NOMO-1 treated with DMSO at 0.1 percent for 48 hours (cell line): ENCODE data around the gene AHDC1.

ENCODE experiments used
- DNase-seq: peaks from one replicate; lab custom pipeline; 2025; ENCODE audit not compliant: unreplicated experiment; lab: John Stamatoyannopoulos, UW

AHDC1 gene

DNA sequence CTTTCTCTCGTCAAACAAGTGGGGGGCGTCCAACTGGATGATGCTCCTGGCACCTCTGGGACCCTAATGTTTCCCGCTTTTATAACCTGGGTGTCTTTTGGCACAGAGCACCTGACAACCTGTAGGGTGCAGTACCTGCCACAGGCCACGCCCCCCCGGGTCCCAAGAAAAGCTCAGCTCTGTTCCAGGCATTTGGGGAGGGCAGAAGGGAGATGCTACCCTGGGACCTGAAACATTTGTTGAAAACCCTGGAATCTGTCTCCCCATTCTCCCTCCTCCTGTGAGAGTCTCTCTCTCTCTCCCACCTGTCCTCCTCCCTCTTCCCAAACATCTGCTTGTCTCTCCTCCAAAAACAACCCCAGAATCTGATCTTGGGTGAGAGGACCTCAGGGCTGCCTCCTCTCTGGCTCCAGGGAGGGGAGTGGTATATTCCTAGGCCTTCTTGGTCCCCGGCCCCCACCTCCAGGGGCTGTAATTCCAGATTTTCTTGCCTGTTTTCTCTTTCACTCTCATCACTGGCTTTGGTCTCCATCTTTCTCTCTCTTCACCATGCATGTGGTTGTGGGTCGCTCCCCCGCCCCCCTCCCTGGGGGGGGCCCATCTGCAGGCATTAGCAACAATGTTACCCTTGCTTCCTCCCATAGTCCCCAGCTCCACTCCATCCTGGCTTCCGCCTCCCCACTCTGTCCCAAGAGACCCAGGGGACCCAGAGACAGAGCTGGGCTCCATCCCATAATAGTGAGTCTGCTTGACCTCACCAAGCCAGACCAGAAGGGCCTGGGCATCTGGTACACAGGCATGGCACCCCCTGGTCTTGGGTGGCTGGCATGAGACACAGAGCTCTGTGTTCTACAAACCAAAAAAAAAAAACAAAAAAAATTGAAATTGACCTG lies 4.1 kb downstream of the AHDC1 start:
- DNase-seq, result no peak

DNA sequence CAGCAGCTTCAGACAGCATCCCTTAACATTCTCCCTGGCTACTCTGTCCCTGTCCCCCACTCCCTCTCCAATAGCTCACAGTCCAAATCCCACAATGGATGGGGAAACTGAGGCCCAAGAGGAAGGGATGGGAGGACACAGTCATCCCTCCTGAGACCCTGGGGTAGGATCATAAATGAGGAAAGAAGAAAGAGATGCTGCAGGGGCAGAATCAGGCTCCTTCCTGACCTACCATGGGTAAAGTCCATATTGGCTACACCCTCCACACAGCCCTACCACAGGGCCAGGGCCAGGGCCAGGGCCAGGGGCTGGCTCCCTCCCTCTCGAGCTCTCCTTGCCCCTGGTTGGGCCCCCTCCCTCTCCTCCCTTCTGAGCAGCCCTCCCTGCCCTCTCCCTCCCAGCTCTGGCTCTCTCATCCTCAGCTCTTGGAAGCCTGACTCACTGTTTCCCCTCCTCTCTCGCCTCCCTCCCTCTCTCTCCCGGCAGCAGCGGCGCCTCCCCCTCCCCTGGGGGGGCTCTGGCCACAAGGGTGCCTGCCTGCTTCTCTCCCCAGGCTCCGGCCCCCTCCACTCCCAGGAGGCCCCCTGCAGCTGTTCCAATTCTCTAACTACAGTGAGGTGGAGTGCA lies 4.9 kb downstream of the AHDC1 start:
- no peak for DNase-seq

DNA sequence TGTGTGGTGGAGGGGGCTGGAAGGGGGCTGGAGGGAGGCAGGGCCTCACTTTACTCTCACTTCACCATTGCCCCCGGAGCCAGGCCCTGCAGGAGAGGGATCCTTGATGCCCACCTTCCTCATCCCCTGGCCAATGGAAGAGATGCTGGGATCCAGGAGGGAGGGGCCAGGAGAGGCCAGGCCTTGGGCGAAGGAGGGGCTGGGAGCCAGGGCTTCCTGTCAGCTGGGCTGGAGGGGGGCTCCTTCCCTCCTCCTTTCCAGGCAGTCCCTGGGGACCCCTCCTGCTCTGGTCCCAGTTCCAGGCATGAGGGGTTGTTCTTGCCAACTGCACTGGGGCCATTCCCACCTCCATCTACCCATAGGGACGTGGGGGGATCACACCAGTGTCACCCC lies 5.7 kb downstream of the AHDC1 start:
- no peak for DNase-seq

DNA sequence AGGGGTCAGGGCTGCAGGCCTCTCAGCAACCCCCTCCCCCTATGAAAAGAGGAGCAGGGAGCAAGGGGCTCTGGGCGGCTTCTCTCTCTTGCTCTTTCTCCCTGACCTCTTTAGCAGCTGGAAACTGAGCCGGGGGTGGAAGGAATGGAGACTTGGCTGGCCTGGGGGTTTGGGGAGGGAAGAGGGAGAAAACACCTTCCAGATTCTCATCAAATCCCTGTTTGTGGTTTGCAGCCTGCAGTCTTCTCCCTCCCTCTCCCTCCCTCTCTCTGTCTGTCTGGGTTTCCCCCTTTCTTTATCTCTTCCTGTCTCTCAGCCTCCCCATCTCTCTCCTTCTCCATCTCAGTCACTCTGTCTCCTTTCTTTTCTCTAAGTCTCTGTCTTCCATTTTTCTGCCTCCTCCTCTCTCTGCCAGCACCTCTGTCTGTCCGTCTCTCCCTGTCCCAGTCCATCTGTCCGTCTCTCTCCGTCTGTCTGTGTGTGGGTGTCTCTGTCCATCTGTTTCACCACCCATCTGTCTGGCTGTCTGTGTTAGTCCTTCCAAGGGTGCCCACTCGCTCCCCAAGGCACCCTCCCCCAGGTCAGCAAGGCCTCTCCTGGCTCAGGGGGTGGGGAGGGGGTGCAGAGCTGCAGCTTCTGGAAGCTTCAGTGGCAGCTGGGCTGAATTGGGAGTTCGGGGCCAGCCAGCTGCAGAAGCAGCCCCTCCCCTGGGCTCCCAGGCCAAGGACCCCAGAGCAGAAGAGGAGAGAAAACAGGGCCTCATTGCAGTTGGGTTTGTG lies 6.2 kb downstream of the AHDC1 start:
- no peak for DNase-seq

DNA sequence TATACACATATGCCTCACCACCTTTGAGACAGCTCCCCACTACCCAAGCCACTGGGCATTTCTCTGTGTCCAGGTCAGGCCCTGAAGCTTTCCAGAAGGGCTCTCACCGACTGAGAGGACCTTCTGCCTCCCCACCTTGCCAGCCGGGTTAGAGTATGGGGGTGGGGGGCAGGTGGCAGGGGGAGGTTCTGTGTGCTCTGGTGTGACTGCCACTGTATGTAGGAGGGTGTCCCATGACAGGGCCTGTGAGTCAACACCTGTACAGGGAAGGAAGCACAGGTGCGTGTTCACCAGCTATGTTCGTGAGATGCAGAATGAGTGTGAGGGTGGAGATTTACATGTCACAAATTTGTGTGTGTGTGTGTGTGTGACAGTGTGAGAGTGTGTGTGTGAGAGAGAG lies 7.0 kb downstream of the AHDC1 start:
- no peak for DNase-seq

DNA sequence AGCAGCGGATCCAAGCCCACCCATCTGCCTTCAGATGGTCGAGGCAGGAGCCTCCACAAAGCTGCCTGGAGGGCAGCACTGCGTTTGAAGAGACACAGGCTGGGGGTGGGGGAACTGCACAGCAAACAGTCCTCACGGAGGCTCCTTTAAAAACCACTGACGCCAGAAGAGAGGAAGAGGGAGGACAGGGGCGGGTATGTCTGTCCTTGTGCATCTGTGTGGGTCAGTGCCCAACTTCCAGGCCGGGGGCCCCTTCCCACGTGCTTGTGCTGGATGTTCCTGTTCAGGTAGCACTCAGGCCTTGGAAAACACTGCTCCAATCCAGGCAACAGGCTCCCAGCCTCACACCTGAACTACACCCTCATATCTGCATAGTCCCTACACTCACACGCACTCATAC lies 7.7 kb downstream of the AHDC1 start:
- no peak for DNase-seq

DNA sequence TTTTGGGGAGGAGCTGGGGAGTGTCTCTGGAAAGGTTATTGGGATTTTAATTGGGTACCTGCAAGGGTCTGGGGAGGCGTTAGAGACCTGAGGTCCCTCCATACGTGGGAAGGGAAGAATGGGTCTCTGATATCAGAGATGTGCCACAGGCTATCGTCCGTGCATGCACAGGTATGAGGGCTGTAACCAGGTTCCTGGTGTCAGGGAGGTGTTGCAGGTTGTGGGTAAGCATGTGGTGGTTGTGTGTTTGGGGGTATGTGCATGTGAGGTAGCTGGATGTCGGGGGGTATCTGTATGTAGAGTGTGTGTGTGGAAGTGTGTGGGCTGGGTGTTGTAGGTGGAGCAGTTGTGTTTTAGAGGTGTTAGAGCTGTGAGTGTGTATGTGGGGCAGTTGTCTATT lies 8.3 kb downstream of the AHDC1 start:
- DNase-seq, result no peak

DNA sequence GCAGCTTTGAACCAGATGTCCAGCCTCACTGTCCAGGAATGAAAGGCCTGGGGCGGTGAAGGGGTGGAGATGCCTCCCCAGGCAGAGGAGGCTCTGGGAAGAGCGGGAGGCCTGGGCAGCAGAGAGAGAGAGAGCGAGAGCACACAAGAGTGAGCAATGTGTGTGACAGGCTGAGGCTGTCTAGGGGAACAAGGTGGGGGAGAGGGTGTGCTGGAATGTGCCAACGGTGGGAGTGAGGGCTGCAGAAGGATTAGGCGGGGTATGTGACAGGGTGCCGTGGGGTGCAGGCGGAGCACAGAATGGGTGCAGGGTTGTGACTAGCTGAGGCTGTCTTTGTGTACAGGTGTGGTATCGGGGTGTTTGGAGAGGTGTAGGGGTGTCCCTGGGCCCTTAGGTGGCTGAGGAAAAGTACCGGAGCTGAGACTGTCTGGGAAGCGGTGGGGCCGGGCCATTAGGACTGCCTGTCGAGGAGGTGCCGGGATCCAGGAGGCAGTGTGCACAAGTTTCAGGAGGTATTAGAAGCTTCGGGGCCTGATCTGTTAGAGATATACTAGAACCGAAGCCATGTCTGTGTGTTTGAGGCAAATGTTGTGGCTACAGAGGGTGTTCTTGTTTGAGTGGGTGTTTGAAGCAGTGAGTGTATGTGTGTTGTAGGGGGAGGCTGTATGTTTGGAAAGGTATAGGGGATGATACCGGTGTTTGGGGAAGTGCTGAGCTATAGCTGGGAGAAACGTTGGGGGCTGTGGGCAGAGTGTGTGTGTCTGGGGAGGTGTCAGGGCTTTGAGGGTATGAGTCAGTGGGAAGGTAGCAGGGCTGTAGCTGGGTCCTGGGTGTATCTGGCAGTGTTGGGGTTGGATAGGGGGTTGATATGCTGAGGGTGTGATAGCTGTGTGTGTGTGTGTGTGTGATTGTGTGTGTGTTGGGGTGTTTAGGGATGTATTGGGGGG lies 9.1 kb downstream of the AHDC1 start:
- DNase-seq, result no peak

DNA sequence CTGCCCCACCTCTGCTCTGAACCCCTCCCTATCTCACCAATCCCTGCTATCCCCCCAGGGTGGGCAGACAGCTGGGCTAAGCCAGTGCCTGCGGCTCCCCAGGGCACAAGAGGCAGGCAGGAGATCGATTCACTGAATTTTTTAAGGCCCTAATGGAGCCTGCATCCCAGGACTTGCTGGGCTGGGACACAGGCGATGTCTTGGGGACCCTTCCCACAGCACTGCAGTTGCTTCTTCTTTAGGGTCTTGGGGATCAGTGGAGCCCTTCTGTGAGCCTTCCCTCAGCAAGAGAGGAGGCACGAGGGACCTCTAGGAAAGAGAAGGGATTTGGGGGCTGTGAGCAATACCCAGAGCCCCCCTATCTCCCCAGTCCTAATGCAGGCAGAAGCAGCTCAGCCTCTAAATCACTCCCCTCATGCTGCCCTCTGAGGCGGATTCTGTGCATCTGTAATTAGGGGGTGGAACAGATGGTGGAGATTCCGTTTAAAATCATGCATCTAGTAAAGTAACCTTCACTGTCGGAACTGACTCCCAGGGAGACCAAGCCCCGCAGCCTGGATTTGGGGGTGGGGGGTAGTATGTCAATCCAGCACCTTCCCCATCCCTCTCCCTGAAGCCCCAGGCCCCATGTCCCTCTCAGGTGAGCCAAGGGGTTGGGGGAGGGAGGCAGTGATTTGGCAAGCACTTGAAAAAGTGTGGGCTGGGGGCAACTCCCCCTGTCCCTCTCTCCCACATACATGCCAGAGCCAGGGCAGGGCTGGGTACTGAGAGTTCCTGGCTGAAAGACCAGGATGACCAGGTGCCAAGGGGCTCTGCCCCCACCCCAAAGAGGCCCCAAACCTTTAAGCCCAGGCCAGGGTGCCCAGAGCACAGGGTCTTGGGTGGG lies 10.0 kb downstream of the AHDC1 start:
- no peak for DNase-seq

DNA sequence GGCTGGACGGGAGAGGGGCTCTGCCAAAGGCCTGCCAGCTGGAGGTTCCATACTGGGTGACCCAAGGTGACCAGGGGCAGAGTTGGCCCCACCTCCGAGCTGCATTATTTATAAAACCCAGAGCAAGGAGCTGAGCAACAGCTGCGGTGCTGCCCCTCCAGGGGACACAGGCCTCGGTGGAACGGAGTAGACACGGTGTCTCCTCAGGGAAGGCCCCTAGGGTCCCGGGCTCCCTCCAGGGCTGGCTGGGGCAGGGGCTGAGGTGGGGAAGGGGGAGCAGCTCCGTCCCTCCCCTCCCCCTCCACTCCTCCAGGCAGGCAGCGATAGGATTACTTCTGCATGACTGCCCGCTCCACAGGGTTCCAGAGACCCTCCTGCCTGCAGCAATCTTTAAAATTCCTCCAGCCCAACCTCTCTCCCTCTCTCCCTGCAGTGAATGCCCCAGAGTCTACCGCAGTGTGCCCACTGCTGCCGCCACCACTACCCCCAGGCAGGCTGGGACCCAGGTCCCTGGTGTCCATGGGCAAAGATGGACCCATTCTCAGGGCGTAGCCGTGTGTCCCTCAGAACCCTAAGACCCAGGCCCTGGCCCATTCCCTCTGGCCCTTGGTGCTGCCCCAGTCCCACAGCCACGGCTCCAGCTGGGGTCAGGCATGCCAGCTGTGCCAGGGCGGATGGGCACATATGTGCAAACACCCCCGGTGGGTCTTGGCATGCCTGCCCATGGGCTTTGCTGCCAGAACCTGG lies 10.8 kb downstream of the AHDC1 start:
- DNase-seq, result no peak

DNA sequence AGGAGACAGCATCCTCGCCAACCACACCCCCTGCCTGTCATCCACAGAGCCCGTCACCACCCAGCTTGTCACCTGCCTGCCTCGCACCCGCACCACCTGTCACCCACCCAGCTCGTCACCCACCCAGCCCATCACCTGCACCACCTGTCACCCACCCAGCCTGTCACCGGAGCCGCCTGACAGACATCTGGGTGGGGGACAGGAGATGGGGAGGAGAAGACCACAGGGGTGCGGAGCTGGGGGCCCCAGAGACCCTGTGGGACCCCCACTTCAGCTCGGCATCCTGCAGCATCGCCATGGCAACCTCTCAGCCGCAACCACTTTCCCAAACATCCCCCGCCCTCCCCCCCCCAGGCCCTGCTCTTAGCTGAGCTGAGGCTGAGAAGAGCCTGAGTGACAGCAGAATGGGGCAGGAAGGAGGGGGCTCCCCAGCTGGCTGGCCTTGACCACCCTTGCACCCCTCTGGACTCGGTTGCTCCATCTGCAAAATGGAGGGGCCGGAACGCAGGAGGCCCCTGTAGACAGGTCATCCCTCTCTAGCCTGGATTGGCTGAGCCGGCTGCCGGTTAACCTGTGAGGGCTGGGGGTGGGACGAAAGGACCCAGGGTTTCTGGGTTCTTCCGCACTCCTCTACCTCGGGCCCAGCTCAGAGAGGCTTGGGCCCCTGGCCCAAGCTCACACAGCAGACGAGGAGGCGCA lies 11.6 kb downstream of the AHDC1 start:
- DNase-seq, result no peak

DNA sequence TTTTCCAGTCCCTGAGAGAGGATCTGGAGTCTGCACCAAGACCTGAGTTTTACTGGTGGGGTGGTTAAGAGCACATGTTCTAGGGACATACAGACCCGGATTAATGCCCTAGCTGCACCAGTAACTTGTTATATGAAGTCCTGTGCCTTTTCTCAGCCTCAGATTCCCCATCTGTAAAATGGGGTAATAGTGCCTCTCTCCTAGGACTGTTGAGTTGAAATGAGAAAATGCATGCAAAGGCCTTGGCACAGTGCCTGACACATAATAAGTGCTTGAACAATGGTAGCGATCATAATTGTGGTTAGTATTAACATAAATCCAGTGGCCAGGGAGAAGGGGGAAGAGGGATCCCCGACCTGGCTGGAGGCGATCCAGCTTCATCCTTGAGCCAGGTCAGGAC lies 12.3 kb downstream of the AHDC1 start:
- DNase-seq, result no peak

DNA sequence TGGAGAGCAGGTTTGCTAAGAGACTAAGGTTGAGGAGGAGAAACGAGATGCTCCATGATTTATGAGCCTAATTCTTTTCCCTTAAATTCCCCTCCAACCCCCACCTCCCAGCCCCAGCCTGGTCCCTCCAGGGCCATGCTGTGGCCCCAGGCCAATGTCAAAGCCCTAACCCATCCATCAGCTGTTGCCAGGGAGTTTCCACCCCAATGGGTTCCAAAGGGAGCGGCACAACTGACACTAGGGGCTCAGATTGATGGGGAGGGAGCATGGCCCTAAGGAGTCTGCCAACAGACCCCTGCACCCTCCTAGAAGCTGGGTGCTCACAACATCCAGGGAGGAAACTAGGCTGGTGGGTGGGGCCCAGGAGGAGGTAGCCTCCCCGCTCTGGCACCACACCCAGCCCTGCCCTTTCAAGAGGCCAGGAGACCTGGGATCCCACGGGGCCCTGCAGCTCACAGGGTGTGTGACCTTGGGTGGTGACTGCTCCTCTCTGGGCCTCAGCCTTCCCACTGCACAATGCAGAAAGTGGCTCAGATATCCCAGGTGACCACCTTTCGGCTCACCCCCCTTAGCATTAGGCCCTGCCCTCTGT lies 12.9 kb downstream of the AHDC1 start:
- DNase-seq, result no peak

DNA sequence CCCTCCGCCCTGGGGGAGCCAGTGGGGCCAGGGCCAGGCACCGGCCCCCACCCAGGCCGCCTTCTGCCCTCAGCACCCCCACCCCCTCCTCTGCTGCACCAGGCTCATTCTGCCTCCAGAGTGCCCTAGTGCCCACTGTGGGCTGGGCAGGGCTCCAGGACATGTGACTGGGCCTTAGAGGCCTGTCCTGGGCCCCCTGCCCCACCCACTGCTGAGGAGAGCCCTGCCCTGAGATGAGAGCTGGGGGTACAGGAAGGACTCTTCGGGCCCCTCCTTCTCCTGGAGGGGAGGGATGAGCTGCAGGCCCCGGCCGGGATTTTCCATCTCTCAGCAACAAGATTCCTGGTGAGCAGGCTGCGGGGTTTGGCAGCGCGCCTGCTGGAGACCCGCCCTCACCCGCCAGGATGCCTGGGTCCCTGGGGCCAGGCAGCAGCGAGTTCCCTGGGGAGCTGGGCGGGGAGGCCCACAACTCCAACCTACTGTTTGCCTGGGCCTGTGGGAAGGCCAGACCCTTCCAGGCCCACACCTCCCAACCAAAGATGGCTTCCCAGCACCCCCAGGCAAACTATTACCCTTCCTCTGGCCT lies 14.0 kb downstream of the AHDC1 start:
- no peak for DNase-seq

DNA sequence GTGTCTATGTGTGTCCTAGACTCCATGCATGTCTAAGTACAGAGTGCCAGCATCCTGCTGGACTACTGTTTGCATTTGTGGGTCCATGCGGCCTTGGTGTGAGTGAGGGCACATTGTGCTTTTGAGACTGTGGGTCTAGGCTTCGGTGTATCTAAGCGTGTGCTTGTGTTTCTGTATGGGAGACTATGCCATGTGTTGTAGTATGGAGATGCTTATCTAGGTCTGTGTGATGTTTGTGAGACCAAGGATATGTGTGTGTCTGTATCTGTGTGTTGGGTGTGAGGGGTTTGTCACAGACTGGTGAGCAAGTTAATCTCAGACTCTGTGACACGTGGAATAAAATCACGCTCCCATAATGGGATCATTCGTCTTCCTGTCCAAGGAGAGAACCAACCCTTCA lies 14.5 kb downstream of the AHDC1 start:
- no peak for DNase-seq

DNA sequence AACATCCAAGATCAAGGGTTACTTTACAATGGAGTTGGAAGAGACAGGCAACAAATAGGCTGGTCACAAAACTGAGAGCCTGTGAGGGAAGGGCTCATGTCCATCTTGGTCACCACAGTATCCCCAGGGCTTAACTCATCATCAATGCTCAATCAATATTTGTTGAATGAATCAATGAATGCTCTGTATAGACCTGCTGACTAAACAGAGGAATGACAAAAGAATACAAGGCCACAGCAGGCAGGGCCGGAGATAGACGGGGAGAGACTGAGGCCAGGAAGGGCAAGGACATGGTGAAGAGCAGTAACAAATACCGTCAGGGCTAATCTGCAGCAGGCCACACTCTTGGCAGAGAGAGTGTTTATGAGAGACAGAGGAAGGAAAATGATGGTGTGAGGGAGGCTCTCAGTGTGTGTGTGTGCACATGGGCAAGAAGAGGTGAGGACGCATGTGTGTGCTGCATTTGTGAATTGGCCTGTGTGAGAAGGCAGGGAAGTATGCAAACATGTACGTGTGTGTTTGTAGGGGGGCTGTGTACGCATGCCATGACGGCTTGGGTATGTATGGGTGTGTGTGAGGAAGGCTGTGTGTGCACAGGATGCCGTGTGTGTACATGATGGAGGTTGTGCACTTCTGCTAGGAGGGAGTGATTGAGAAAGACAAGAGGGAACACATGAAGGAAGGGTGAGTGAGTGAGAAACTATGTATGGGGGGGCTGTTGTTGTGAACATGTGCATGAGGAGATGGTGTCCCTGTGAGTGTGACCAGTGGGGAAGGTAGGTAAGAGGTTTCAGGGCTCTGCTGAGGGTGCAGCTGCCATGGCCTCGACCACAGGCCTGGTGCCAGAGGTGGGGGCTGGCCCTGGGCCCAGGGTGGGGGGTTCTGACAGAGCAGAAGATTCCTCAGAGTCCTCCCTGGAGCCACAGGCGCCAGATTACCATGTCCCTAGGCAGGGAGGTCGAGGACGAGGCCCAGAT lies 15.4 kb downstream of the AHDC1 start:
- DNase-seq, result no peak

DNA sequence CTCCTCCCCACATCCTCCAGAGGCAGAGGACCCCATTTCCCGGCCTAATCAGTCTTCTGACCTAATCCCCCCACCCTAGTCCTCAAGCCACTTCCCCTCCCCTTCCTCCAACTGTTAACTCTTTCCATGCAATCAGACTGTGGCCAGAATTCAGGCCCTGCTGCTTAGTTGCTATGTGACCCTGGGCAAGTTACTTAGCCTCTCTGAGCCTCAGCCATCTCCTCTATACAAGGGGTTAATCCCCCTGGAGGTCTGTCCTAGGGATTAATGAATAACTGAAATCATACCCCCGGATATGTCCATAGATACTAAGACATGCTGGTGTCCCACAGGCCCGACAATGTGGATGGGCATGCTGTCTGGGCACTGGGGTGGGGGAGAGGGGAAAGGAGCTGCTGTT lies 18.3 kb downstream of the AHDC1 start:
- no peak for DNase-seq
